HG03439 (cell line): ENCODE measurements around the gene TRIM54.
"Not testable (repeated sequence)": the region's sequence is repeated elsewhere in the genome, so short reads cannot be mapped to it uniquely, and the experiment has no call there.

Source experiments
- ATAC-seq: cut with Tn5 transposase; IDR thresholded peaks from one replicate; pipeline ENCODE4 v1.9.1; 2021; ENCODE audit warnings: mild to moderate bottlenecking, moderate library complexity; ENCODE audit not compliant: unreplicated experiment

Gene TRIM54

GRCh38 chr2:27309651-27310050 lies 27.4 kb downstream of the TRIM54 start:
- no peak for ATAC-seq

- no peak for ATAC-seq
Measured at GRCh38 chr2:27312152-27312551, 29.9 kb downstream of the TRIM54 start.

- ATAC-seq = no peak
Measured at GRCh38 chr2:27313882-27314645, 31.8 kb downstream of the TRIM54 start.

GRCh38 chr2:27314709-27315108 lies 32.5 kb downstream of the TRIM54 start:
- ATAC-seq = no peak

- no peak for ATAC-seq
Measured at GRCh38 chr2:27315122-27315521, 32.9 kb downstream of the TRIM54 start.

DNA sequence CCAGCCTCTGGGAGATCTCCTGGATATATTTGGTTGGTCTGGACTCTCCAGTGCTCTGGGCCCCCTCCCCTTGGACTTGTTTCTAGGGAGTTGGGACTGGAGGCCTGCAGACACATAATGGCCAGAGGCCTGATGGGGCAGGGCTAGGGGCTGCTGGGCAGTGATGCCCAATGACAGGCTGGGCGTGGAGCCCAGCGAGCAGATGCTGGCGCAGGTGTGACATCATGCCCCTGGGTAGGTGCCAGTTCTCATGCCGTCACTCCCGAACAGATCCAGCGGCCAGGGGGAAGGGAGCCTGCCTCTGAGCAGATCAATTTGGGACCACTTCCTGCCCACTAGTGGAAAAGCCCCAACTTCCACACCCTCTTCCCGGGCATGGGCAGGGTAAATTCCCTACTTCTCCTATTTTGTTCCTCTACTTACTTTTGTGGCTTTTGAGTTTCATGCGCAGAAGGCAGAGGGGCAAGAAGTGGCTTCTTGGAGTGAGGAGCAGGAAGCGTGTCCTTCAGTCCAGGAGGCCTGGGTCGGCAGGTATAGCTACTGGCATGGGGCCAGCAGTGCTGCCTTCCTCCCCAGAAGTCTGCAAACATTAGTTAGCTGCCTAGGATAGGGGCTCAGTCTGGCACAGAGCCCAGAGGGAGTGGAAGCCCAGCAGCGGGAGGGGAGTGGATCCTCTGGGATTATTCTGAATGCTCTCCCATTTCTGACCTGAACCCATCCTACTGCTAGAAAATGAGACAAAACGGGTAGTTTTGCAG lies 34.6 kb downstream of the TRIM54 start:
- ATAC-seq = no peak

GRCh38 chr2:27319839-27320238 lies 37.6 kb downstream of the TRIM54 start:
- ATAC-seq = not testable (repeated sequence)

DNA sequence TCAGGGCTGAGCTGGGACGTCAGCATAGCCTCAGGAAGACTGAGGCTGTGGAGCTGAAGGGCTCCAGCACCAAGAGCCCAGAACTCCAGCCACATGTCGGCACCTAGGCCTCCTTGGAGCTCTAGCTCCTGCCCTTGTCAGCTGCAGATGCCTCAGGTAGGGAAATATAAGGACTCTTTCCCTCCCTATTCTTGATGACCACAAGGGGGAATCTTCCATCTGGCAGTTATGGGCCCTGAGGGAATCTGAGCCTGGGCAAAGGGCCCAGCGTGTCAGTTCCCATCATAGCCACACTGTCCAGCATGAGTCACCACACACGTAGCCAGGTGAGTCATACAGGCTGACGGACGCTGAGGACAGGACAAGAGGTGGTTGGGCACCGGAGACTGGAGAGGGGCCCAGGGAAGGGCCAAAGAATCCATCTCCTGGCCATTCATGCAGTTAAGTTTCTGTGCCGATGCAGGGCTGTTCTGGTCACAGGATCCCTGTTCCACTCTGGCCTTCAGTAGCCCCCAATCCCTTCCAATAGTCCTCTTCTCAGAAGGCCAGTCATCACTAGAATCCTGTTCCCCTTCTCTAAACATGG lies 38.8 kb downstream of the TRIM54 start:
- ATAC-seq = no peak

- no peak for ATAC-seq
Measured at GRCh38 chr2:27322301-27322765, 40.1 kb downstream of the TRIM54 start.

- ATAC-seq = peak; percentile 89
Measured at GRCh38 chr2:27322766-27323595, 40.8 kb downstream of the TRIM54 start, which contains the start of gene MPV17. Gene MPV17 (minus strand): TSS chr2:27323097. CDS start chr2:27322517, 580 bp downstream.

DNA sequence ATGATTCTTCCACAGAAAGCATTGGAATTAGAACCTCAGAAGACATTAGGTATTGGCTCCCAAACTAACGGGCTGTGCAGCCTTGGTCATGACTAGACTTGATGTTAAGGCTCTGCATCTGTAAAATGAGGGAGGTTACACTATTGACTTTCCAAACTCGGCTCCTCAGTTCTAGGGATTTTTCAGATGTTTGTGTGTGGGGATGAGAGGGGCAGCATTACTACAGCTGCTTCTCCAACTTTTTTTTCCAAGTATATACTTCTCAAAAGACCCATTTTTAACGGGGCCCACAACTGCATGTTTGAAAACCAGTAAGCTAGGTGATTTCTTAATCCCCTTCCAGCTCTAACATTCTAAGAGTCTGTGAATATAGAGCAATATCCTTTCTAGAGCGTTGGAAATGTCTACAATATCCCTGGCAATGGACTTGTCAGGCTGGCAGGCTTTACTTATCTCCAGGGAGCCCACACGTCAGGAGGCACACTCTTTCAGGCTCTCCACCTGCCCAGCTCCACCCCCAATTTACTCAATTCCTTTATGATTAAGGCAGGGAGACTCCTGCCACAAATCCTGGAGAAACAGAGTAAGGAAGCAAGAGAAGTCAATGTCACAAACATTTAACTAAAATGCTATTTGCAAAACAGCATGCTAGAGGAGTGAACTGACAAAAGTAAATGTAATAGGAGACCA lies 41.5 kb downstream of the TRIM54 start:
- no peak for ATAC-seq

- no peak for ATAC-seq
Measured at GRCh38 chr2:27324720-27325119, 42.5 kb downstream of the TRIM54 start.

GRCh38 chr2:27335311-27335710 lies 53.1 kb downstream of the TRIM54 start:
- ATAC-seq = no peak

- ATAC-seq = no peak
Measured at GRCh38 chr2:27336173-27336572, 53.9 kb downstream of the TRIM54 start.

- no peak for ATAC-seq
Measured at GRCh38 chr2:27347641-27348040, 65.4 kb downstream of the TRIM54 start.

GRCh38 chr2:27350106-27350693 lies 68.0 kb downstream of the TRIM54 start:
- ATAC-seq = no peak

GRCh38 chr2:27351802-27352598 lies 69.8 kb downstream of the TRIM54 start:
- ATAC-seq = no peak

DNA sequence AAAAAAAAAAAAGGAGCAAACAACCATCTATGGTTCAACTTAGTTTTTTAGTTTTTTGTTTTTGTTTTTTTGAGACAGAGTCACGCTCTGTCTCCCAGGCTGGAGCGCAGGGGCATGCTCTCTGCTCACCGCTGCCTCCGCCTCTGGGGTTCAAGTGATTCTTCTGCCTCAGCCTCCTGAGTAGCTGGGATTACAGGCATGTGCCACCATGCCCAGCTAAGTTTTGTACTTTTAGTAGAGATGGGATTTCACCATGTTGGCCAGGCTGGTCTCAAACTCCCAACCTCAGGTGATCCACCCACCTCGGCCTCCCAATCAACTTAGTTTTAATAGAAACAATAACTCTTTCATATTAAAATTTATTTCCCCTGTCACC lies 71.1 kb downstream of the TRIM54 start:
- ATAC-seq = not testable (repeated sequence)
